GM19025 (cell line): ENCODE results near the gene MYH7B.

Experiments
- ATAC-seq: cut with Tn5 transposase; IDR thresholded peaks from one replicate; pipeline ENCODE4 v1.9.1; 2021; ENCODE audit warnings: mild to moderate bottlenecking, low read depth, moderate library complexity; ENCODE audit not compliant: unreplicated experiment

MYH7B gene

DNA sequence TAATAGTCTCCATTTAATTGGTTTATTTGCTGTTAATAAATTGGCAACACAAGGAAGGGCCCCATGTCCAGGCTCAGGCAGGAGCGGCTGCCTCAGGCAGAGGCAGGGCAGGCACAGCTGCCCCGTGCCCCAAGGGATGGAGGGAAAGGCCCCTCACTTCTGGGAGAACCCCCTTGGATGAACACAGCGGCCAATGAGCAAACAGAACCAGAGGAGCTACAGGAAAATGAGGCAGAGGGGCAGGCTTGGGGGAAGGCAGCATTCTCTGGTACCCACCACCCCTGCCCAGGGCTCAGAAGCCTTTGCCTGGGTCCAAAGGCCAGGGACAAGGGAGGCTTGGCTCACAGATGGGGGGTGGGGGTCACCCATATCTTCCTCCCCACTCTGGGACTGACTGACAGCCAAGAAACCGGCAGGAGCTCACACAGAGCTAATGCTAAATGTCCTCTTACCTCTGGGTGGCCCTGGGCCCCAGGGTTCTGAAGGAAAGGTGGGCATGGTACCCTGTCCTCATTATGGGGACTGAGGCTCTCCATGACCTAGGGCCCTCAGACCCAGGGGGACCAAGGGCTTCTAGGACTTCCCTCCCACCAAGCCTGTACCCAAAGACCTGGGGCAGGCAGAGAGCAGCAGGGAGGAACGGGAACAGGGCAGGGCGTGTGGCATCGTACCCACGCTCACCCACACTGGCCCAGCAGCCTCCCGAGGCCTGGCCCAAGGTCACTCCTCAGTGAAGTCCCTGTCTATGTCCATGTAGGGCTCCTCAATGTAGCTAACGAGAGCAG is 47.0 kb downstream of the MYH7B start:
- no peak for ATAC-seq

DNA sequence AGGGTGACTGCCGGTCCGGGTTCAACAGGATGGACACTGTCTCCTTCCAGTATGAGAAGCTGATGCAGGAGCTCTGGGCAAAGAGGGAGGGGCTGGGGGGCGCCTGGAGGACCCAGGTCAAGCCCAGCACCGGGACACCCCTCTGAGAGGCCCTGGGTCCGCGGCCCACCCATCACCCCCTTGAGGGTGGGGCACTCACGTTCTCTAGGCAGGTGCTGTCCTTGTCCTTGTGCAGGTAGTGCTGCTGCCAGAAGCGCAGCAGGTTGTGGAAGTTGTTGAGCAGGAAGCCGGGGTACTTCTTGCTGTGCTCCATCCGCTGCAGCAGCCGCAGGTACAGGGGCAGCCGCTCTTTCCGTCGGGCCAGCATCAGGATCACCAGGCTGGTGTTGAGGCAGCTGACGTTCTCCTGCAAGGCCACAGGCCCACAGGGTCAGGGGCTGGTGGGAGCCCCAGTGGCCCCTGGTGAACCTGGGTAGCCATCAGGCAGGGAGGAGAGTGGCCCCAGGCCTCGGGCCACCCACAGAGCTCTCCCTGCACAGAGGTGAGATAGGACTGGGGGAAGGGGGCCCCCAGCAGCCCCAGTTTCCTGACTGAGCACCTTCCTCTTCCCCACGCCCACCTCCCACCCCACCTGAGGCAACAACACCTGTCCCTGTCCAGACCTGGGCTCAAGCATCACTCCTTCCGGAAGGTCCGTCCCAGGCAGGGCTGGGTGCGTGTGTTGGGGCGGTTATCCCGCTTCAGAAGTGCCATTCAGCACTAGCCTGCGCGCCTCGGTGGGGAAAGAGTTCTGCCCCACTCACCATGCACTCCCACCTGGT is 47.8 kb downstream of the MYH7B start:
- ATAC-seq, result no peak

GRCh38 chr20:35004051-35004725 is 48.5 kb downstream of the MYH7B start:
- no peak for ATAC-seq

GRCh38 chr20:35004749-35005462 is 49.2 kb downstream of the MYH7B start:
- no peak for ATAC-seq
